ENCODE data around the gene BTBD17.

DNA sequence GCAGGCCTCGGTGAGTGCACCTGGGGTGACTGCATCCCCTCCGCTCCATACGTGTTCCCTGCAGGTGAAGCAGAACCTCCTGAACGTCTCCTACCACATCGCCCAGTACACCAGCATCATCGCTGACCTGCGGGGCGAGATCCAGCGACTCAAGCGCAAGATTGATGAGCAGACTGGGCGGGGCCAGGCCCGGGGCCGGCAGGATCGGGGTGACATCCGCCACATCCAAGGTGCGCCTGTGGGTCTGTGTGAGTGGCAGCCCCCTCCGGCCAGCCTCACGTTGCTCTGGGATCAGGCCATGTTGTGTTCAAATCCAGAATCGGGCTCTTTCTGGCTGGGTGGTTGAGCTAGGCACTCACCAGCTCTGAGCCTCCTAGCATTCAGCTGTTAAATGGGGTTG lies 12.5 kb downstream of the BTBD17 start:
- TF ChIP-seq CTCF (IDR thresholded peaks at IDR 0.05) (no peak), POLR2A (IDR thresholded peaks at IDR 0.05) (no peak), POLR2AphosphoS5 (IDR thresholded peaks at IDR 0.05) (no peak), EP300 (IDR thresholded peaks at IDR 0.05) (no peak)
